DMS79 (cell line): ENCODE data around the gene TCHP.

Source experiments
- DNase-seq: peaks from one replicate; lab custom pipeline; 2025; lab: John Stamatoyannopoulos, UW

Gene TCHP

DNA sequence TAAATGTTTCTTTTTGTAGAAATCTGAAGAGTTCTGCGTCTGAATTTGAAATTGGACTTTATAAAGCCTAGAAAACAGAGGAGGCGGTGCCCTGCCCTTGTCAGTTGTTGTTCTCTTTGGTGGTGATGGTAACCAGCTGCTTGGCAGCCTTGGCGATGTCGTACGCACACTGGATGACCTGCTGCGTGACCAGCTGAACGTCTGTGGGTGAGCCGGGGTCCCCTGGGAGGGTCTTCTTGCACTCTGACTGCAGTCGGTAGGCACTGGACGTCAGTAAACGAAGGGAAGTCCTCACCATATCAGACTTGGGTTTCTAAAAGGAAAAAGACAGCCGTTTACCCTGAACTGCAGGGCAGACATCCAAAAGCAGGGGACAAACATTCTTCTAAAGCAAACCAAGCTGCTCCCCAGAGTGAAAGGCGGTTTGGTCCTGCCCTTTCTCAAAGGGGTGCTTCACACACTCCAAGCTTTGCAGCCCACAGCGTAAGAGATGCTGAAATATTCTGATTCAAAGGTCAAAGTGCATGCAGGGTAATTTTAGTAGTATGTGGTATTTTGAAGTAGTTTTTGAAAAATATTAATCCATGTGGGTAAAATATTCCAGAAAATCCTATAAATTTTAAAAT lies 32.9 kb downstream of the TCHP start:
- no peak for DNase-seq

DNA sequence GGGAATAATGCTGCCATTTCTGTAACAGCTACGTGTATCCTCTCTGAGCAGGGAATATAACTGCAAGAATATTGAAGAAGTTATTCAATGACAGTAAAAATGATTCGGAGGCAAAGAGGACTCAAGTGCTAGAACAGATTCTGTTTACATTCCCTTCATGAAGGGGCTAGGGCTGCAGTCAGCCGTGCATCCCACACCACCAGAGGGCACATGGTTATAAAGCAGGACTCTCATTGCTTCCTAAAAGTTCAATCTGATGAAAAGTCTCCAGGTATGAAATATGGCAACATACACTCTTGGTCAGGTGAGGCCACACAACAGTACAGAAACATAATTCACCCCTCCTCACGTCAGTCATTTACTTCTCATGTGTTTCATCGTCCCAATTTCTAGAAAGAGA lies 34.0 kb downstream of the TCHP start:
- no peak for DNase-seq

GRCh38 chr12:109937371-109937770 lies 37.3 kb downstream of the TCHP start:
- no peak for DNase-seq

DNA sequence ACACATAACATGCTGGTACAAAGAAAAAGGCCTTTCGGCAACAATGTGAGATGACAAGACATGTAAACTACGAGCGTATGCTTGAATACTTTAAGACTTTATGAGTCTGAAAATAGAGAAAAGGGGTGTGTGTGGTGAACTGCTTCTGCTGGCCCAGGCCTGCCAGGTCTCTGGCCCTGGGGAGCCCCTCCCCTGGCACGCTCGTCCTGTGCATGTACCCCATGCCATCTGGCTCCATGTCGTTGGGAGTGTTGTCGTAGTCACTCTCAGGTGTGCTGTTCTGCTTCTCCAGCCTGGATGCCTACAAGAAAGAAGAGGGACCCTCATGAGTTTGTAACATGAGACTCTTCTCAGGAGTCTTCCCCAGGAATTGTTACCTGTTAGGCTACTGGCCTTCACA lies 38.9 kb downstream of the TCHP start:
- no peak for DNase-seq

DNA sequence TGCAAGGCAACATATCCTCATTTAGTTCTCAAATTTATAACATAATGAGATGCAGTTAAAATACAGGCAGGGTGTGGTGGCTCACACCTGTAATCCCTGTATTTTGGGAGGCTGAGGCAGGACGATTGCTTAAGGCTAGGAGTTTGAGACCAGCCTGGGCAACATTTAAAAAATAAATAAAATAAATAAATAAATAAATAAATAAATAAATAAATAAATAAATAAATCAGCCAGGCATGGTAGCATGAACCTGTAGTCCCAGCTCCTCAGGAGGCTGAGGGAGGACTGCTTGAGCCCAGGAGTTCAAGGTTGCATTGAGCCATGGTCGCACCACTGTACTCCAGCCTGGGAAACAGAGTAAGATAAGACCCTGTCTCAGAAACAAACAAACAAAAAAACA lies 39.4 kb downstream of the TCHP start:
- no peak for DNase-seq

DNA sequence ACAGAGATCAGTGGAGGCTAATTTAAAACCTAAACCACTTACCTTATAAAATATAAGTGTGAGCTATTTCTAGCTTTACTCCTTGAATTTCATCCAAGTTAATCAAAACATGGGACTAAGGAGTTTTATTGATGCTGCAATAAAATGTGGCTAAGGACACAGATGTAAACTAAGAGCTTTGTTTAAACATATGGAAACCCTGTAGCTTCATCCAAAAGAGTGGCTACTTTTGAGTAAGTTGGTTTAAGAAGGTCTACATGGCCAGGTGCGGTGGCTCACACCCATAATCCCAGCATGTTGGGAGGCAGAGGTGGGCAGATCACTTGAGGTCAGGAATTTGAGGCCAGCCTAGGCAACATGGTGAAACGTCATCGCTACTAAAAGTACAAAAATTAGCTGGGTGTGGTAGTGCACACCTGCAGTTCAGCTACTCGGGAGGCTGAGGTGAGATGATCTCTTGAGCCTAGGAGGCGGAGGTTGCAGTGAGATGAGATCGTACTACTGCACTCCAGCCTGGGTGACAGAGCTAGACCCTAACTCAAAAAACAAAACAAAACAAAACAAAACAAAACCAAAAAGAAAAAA lies 40.4 kb downstream of the TCHP start:
- DNase-seq, result no peak

DNA sequence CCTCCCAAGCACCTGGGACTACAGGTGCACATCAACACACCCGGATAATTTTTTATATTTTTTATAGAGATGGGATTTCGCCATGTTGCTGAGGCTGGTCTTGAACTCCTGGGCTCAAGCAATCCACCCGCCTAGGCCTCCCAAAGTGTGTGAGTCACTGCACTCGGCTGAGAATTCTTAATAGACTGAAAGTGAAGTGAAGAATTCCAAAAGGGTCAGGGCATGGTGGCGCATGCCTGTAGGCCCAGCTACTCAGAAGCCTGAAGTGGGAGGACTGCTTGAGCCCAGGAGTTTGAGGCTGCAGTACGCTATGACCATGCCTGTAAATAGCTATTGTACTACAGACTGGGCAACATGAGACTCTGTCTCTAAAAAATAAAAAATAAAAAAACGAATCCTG lies 43.7 kb downstream of the TCHP start:
- no peak for DNase-seq

DNA sequence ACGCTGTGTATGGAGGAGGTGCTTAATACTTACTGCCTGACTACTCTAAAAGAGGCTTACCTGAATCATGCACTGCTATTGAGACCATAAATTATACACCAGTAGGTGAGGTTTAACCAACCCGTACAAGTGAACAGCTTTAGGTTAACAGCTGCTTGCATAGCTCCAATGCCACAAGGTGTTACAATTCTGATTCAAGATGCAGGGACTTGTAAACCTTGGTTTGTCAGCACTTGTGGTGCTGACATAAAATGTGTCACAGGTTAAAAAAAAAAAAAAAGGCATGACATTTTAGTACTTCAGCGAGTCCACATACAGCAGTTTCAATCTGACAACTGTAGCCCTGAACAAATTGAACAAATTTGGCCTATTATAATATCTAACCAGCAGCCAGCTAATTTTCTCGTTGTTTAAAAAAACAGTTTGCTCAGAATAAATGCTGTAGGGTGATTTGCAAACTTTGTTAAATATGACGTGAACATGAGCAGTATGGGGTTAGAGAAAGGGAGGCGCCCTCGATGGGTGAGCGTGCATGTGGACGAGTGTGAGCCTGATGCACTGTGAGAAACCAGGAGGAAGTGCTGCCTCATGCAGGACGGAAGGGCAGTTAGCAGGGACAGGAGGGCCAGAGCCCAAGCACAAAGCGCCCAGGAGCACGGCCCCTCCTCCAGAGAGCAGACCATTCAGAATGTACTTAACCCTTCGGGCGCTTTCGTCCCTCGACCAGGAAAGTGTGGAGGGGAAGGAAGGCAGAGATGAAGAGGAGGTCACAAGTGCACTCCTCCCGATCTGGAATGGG lies 44.7 kb downstream of the TCHP start:
- DNase-seq, result no peak

- DNase-seq, result no peak
Measured at GRCh38 chr12:109946505-109946904, 46.4 kb downstream of the TCHP start.

- DNase-seq, result no peak
Measured at GRCh38 chr12:109946913-109947312, 46.8 kb downstream of the TCHP start.

DNA sequence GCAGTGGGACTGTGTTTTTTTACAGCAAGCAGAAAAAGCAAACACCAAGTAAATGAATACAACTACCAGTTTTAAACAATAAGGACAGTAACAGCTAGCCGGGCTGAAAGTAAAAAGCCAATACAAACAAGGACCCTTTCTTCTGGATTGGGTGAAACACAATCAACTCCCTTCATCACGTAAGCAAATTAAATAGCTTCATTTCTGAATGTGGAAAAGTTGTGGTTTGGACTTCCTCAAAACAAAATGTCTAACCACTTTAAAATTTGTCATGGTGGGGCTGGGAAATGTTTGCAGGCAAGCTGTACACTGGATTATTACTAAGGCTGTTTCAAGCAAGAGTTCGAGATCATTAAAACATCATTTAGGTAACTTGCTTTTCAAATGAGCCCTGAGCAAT lies 47.4 kb downstream of the TCHP start:
- no peak for DNase-seq

DNA sequence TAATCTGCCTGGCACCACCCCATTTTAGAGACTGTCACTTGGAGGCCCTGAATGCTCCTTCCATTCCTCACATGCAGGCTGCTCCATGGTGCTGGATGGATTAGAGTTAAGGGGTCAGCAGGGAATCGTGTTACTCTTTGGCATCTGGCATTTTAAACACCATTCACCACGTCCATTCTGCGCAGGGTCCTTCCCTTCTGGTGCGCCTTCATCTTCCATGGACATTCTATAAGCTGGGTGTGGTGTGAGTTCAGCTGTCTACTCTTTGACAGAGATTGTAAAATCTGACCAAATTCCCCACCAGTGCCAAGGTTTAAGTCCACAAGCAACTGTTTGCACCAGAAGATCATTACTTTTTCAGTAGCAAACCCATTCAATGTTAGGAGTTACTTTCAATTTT lies 48.3 kb downstream of the TCHP start:
- DNase-seq, result no peak

- peak; percentile 27 for DNase-seq
Measured at GRCh38 chr12:109949089-109949488, 49.0 kb downstream of the TCHP start.

- no peak for DNase-seq
Measured at GRCh38 chr12:109950625-109951024, 50.6 kb downstream of the TCHP start.

- DNase-seq, result no peak
Measured at GRCh38 chr12:109951136-109951535, 51.1 kb downstream of the TCHP start.

- DNase-seq, result no peak
Measured at GRCh38 chr12:109951751-109952150, 51.7 kb downstream of the TCHP start.

- no peak for DNase-seq
Measured at GRCh38 chr12:109952160-109952858, 52.2 kb downstream of the TCHP start.

DNA sequence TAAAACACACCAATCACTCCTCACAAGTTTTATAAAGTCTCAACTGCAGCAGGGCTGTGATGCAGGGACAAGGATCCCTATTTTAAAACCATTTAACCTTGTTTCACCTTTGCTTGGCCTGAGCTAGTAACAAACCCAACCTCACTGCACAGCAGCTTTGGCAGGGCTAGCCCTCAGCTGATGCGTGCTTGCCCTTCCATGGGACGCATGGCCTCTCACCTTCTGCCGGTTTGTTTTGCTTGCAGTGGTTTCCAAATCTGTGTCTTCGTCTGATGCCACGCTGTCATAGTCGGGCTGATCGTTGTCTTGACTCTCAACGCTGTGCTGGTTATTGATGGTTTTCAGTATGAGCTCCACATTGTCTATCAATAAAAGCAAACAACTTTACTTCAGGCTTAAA lies 52.8 kb downstream of the TCHP start:
- no peak for DNase-seq

GRCh38 chr12:109953656-109954055 lies 53.6 kb downstream of the TCHP start:
- DNase-seq, result no peak

DNA sequence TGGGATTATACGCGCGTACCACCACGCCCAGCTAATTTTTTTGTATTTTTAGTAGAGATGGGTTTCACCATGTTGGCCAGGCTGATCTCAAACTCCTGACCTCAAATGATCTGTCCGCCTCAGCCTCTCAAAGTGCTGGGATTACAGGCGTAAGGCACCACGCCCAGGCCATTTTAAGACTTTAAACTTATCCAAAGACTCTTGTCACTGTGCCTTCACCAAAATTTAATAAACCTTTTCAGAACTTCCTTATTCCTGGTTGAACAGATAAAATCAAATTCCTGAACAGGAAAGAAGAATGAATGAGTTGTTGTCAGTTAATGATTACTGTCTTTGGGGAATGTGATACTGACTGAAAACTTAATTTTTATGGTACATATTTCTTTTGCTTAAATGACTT lies 58.3 kb downstream of the TCHP start:
- no peak for DNase-seq

GRCh38 chr12:109959411-109960093 lies 59.5 kb downstream of the TCHP start:
- no peak for DNase-seq

- no peak for DNase-seq
Measured at GRCh38 chr12:109961201-109961600, 61.1 kb downstream of the TCHP start.
